H9 (cell line): ENCODE results near the gene LPAR1. TPM values are rescaled to one million over a fixed set of nuclear protein-coding genes. Genes with fewer than 3 reads are reported as not detected.

Experiments used
- DNase-seq: peaks from one replicate; pipeline ENCODE4 v3.0.0-alpha.2; 2017
- H2AFZ ChIP-seq: one replicate; pipeline ENCODE4 v1.6.1; 2013; ENCODE audit warnings: mild to moderate bottlenecking, low read length, control low read depth, moderate library complexity
- H2AK5ac ChIP-seq: 2 replicates; pipeline ENCODE4 v1.6.1; 2013; ENCODE audit warnings: low read length, control low read depth, mixed read lengths; ENCODE audit not compliant: insufficient read length
- H2BK120ac ChIP-seq: one replicate; pipeline ENCODE4 v1.6.1; 2013; ENCODE audit warnings: low read depth, mild to moderate bottlenecking, low read length, control low read depth, inconsistent platforms; ENCODE audit not compliant: poor library complexity, severe bottlenecking
- H2BK12ac ChIP-seq: 2 replicates; pipeline ENCODE4 v1.6.1; 2013; ENCODE audit warnings: low read length, control low read depth, mixed read lengths, low read depth; ENCODE audit not compliant: insufficient read length
- H2BK15ac ChIP-seq: 2 replicates; pipeline ENCODE4 v1.6.1; 2013; ENCODE audit warnings: low read depth, low read length, control low read depth
- H2BK20ac ChIP-seq: one replicate; pipeline ENCODE4 v1.6.1; 2013; ENCODE audit warnings: low read depth, mild to moderate bottlenecking, low read length, control low read depth, inconsistent platforms; ENCODE audit not compliant: poor library complexity, severe bottlenecking
- H2BK5ac ChIP-seq: 2 replicates; pipeline ENCODE4 v1.6.1; 2013; ENCODE audit warnings: low read length, control low read depth, mixed read lengths; ENCODE audit not compliant: insufficient read length
- H3K14ac ChIP-seq: 2 replicates; pipeline ENCODE4 v1.6.1; 2013; ENCODE audit warnings: low read length, control low read depth; ENCODE audit not compliant: insufficient read depth
- H3K18ac ChIP-seq: 2 replicates; pipeline ENCODE4 v1.6.1; 2013; ENCODE audit warnings: low read depth, mild to moderate bottlenecking, mixed read lengths, low read length, control low read depth; ENCODE audit not compliant: insufficient read length
- H3K23ac ChIP-seq: 2 replicates; pipeline ENCODE4 v1.6.1; 2013; ENCODE audit warnings: low read length, control low read depth, mixed read lengths, low read depth; ENCODE audit not compliant: insufficient read length
- H3K23me2 ChIP-seq: 2 replicates; pipeline ENCODE4 v1.6.1; 2013; ENCODE audit warnings: low read depth, mild to moderate bottlenecking, mixed read lengths, low read length, control low read depth; ENCODE audit not compliant: insufficient read length, poor library complexity, severe bottlenecking
- H3K27ac ChIP-seq: 2 replicates; pipeline ENCODE4 v1.5.1; 2013; ENCODE audit warnings: low read length, control low read depth, mixed read lengths, low read depth; ENCODE audit not compliant: insufficient read length
- H3K27me3 ChIP-seq: 2 replicates; pipeline ENCODE4 v1.6.1; 2013; ENCODE audit warnings: low read length, control low read depth, inconsistent platforms; ENCODE audit not compliant: insufficient read depth
- H3K4ac ChIP-seq: 2 replicates; pipeline ENCODE4 v1.6.1; 2013; ENCODE audit warnings: low read depth, mild to moderate bottlenecking, control low read depth, inconsistent platforms, low read length, moderate library complexity
- H3K4me1 ChIP-seq: 2 replicates; pipeline ENCODE4 v1.6.1; 2013; ENCODE audit warnings: low read length, control low read depth, inconsistent platforms; ENCODE audit not compliant: insufficient read depth
- H3K4me2 ChIP-seq: 2 replicates; pipeline ENCODE4 v1.6.1; 2013; ENCODE audit warnings: low read length, control low read depth, mixed read lengths; ENCODE audit not compliant: insufficient read length, insufficient read depth
- H3K56ac ChIP-seq: 2 replicates; pipeline ENCODE4 v1.6.1; 2013; ENCODE audit warnings: low read depth, mild to moderate bottlenecking, mixed read lengths, low read length, control low read depth; ENCODE audit not compliant: insufficient read length
- H3K79me1 ChIP-seq: 2 replicates; pipeline ENCODE4 v1.6.1; 2013; ENCODE audit warnings: low read depth, mild to moderate bottlenecking, moderate library complexity, low read length, control low read depth, inconsistent platforms; ENCODE audit not compliant: insufficient read depth, poor library complexity, severe bottlenecking
- H3K79me2 ChIP-seq: 2 replicates; pipeline ENCODE4 v1.6.1; 2013; ENCODE audit warnings: low read length, control low read depth, inconsistent platforms; ENCODE audit not compliant: insufficient read depth
- H3K9ac ChIP-seq: 2 replicates; pipeline ENCODE4 v1.6.1; 2013; ENCODE audit warnings: low read length, control low read depth, mixed read lengths; ENCODE audit not compliant: insufficient read length; ENCODE audit errors: extremely low read depth
- H3K9me3 ChIP-seq: one replicate; pipeline ENCODE4 v1.6.1; 2013; ENCODE audit warnings: low read depth, low read length, inconsistent platforms; ENCODE audit not compliant: control insufficient read depth
- H3T11ph ChIP-seq: one replicate; pipeline ENCODE4 v1.6.1; 2013; ENCODE audit warnings: mild to moderate bottlenecking, low read length, control low read depth, inconsistent platforms
- H4K20me1 ChIP-seq: one replicate; pipeline ENCODE4 v1.6.1; 2013; ENCODE audit not compliant: control insufficient read depth, insufficient read length, insufficient read depth
- H4K5ac ChIP-seq: 2 replicates; pipeline ENCODE4 v1.6.1; 2013; ENCODE audit warnings: low read depth, mild to moderate bottlenecking, mixed read lengths, low read length, control low read depth; ENCODE audit not compliant: insufficient read length
- H4K8ac ChIP-seq: replicated peaks from 2 replicates; pipeline ENCODE4 v1.6.1; 2013; ENCODE audit warnings: low read length, control low read depth, mixed read lengths, low read depth; ENCODE audit not compliant: insufficient read length
- H4K91ac ChIP-seq: 2 replicates; pipeline ENCODE4 v1.6.1; 2013; ENCODE audit warnings: low read depth, mild to moderate bottlenecking, moderate library complexity, mixed read lengths, low read length, control low read depth; ENCODE audit not compliant: insufficient read length
- H3K27ac Mint-ChIP-seq, 3 experiments: 2 replicates in 2 of 3; 3 replicates in 1 of 3; pipeline ENCODE4 v1.8.0; 2020 to 2021; ENCODE audit warnings: mixed read lengths in 3 of 3, mild to moderate bottlenecking in 1 of 3, moderate library complexity in 1 of 3
- H3K27me3 Mint-ChIP-seq: 2 replicates; pipeline ENCODE4 v1.8.0; 2021; ENCODE audit warnings: low read depth, mild to moderate bottlenecking, moderate library complexity, mixed read lengths
- H3K36me3 Mint-ChIP-seq, 3 experiments: 2 replicates in 2 of 3; 3 replicates in 1 of 3; pipeline ENCODE4 v1.8.0; 2020 to 2021; ENCODE audit warnings: low read depth in 3 of 3, mixed read lengths in 3 of 3; ENCODE audit not compliant: insufficient read depth in 1 of 3
- H3K4me1 Mint-ChIP-seq, 2 experiments: 2 replicates each; pipeline ENCODE4 v1.8.0; 2020; ENCODE audit warnings: mixed read lengths in 2 of 2
- H3K4me3 Mint-ChIP-seq, 2 experiments: 2 replicates in 1 of 2; 3 replicates in 1 of 2; pipeline ENCODE4 v1.8.0; 2020 to 2021; ENCODE audit warnings: mild to moderate bottlenecking in 2 of 2, mixed read lengths in 2 of 2, moderate library complexity in 1 of 2
- H3K9me3 Mint-ChIP-seq, 2 experiments: 2 replicates in 1 of 2; 3 replicates in 1 of 2; pipeline ENCODE4 v1.8.0; 2020; ENCODE audit warnings: mild to moderate bottlenecking in 2 of 2, mixed read lengths in 2 of 2, moderate library complexity in 1 of 2
- WGBS: extraction: QIAGEN DNeasy Blood & Tissue Kit; methylation state at CpG from one replicate; pipeline ENCODE4 v1.1.7; 2013; ENCODE audit warnings: missing lambda C conversion rate, low lambda C conversion rate, mixed read lengths; ENCODE audit not compliant: insufficient read length; ENCODE audit errors: extremely low coverage; 5-methylcytosine and 5-hydroxymethylcytosine counted together
- total RNA-seq: library from RNA; stranded (reverse); gene quantifications from 2 replicates; pipeline ENCODE4 v1.2.1, GENCODE V29; 2021
- TF ChIP-seq, protein P1 (sequence below): fragments of 200-600 bp; sonication (generic); conservative IDR thresholded peaks from 3 replicates; pipeline ENCODE4 v1.8.0; 2021; ENCODE audit warnings: antibody characterized with exemption, mild to moderate bottlenecking

The LPAR1 gene
- total RNA-seq, 1 experiment from 2014 or later: 1.3 TPM

DNA sequence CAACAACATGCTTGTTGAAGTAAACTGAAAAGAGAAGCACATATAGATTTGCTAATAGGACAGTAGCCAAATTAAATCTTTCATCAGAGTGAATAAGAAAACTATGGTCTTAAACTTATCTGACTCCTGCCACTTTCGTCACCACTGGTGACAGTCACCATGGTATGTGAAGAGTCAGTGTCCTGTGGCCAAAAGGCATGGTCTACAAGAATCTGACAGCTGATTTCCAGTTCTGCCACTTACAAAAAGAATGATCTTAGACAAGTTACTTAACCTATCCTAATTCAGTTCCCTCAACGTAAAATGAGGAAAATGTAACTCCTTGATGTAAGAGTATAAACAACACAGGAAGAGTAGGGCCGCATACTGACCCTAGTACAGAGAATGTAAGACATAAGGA lies 102.0 kb downstream of the LPAR1 start:
- Histone ChIP-seq H3K27ac (no peak overlapping the region), H4K5ac (no peak overlapping the region), H4K91ac (no peak overlapping the region), H3K23ac (no peak overlapping the region), H3K14ac (no peak overlapping the region), H4K20me1 (no peaks in the 10 kb centered on the region), H2BK5ac (no peak overlapping the region), H2BK20ac (no peak overlapping the region), H3K4ac (no peak overlapping the region), H3K23me2 (no peaks in the 10 kb centered on the region), H3K56ac (no peak overlapping the region), H2BK120ac (no peak overlapping the region), H2AK5ac (no peak overlapping the region), H3K9me3 (no peaks in the 10 kb centered on the region), H3K4me2 (no peak overlapping the region), H3K9ac (no peak overlapping the region), H3K27me3 (no peaks in the 10 kb centered on the region), H3K18ac (no peak overlapping the region), H2AFZ (no peak overlapping the region), H2BK12ac (no peak overlapping the region), H3T11ph (no peak overlapping the region), H3K79me2 (no peaks in the 10 kb centered on the region), H2BK15ac (no peak overlapping the region), H4K8ac (no peak overlapping the region), H3K79me1 (no peaks in the 10 kb centered on the region), H3K4me1 (no peaks in the 10 kb centered on the region)
- Mint-ChIP-seq H3K27me3 (no peaks in the 10 kb centered on the region), H3K9me3 (no peaks in the 10 kb centered on the region), H3K36me3 (no peaks in the 10 kb centered on the region; a peak in 1 of 7 replicates), H3K4me3 (no peak overlapping the region), H3K27ac (no peak overlapping the region), H3K4me1 (0 out of 4 replicates have a peak, but pooled peaks cover 0 to 4% of the 10 kb centered on the region in 2 experiments)
- DNase-seq: no peak
- TF ChIP-seq, protein P1, sequence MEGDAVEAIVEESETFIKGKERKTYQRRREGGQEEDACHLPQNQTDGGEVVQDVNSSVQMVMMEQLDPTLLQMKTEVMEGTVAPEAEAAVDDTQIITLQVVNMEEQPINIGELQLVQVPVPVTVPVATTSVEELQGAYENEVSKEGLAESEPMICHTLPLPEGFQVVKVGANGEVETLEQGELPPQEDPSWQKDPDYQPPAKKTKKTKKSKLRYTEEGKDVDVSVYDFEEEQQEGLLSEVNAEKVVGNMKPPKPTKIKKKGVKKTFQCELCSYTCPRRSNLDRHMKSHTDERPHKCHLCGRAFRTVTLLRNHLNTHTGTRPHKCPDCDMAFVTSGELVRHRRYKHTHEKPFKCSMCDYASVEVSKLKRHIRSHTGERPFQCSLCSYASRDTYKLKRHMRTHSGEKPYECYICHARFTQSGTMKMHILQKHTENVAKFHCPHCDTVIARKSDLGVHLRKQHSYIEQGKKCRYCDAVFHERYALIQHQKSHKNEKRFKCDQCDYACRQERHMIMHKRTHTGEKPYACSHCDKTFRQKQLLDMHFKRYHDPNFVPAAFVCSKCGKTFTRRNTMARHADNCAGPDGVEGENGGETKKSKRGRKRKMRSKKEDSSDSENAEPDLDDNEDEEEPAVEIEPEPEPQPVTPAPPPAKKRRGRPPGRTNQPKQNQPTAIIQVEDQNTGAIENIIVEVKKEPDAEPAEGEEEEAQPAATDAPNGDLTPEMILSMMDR: no peak
- WGBS: no CpG with 5 or more reads among the region's 3 CpGs
